ENCODE results near the gene SNX17.
A peak's percentile ranks its signal among the peaks of the same experiment; 100 is the strongest.

DNA sequence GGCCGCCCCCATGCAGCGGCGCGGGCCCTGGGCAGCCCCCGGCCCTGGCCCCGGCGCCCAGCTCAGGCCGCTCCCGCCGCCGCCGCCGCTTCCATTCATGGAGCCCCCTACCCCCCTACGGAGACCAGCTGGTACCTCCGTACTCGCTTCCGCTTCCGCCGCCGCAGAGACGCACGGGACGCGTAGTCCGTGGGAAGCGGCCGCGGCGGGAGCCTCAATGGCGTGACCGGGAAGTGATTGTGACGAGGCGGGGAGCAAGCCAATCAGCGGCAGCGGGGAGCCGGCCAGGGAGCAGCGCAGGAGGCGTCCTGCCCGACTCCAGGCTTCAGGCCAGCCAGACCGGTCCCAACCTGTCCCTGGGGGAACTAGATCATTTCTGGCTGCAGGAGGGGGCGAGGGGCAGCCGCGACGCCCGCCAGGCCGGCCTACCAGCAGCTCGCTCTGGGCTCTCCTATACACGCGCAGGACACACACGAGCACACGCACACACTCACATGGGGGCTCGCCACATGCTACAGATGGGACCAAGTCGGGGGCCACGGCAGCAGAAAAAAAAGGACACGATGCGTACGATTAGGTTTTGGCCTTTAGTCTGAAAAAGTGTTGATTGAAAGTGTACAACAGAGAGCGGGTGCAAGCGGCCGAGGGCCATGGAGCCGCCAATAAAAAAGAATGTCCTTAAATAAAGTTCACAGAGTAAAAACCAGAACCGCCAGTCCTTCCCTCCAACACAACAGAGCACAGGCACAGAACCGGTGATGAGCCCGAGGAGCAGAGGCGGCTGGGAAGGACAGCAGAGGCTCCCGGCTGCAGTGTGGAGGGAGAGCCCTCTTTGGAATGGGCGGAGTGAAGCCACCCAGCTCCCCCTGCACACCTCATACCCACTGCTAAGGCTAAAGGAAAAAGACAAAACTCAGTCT is 10.5 kb downstream of the SNX17 start, which contains the start of gene ZNF513:
- TF ChIP-seq CTCF (IDR thresholded peaks at IDR 0.05) (no peak), POLR2A (IDR thresholded peaks at IDR 0.05) (peak; percentile 81)
